Measurements from ENCODE around the gene SCN9A. TPM values are rescaled to one million over a fixed set of nuclear protein-coding genes. Genes with fewer than 3 reads are reported as not detected.

Gene SCN9A
- total RNA-seq, 4 donors from 2014 or later = 3.1 to 7.7 (median 6.2) TPM

GRCh38 chr2:166155589-166155988 is 220.2 kb downstream of the SCN9A start:
- Histone ChIP-seq H3K4me1 (no peaks in the 10 kb centered on the region), H3K36me3 (no peaks in the 10 kb centered on the region), H3K27me3 (no peaks in the 10 kb centered on the region), H3K4me3 (no peak overlapping the region), H3K27ac (no peak overlapping the region), H3K9me3 (no peaks in the 10 kb centered on the region)
- 52 to 81% methylated on average over 2 of the region's 2 CpGs for WGBS, 2 donors (ENCODE audit: low coverage in 1 of 2)
- no peak for ATAC-seq
- TF ChIP-seq POLR2A (IDR thresholded peaks at IDR 0.05) (no peak), POLR2AphosphoS5 (IDR thresholded peaks at IDR 0.05) (no peak), CTCF (IDR thresholded peaks at IDR 0.05) (no peak), EP300 (IDR thresholded peaks at IDR 0.05) (no peak)

- 38 to 78% methylated on average over 1 to 3 of the region's 3 CpGs for WGBS, 2 donors (ENCODE audit: low coverage in 1 of 2)
- Histone ChIP-seq H3K27ac (no peak overlapping the region), H3K9me3 (no peaks in the 10 kb centered on the region), H3K4me1 (no peaks in the 10 kb centered on the region), H3K27me3 (no peaks in the 10 kb centered on the region), H3K4me3 (no peak overlapping the region), H3K36me3 (no peaks in the 10 kb centered on the region)
- no peak for ATAC-seq
- TF ChIP-seq EP300 (IDR thresholded peaks at IDR 0.05) = no peak
- TF ChIP-seq POLR2A (IDR thresholded peaks at IDR 0.05) = no peak
- TF ChIP-seq CTCF (IDR thresholded peaks at IDR 0.05) = no peak
- TF ChIP-seq POLR2AphosphoS5 (IDR thresholded peaks at IDR 0.05) = no peak
These were observed 220.9 kb downstream of the SCN9A start for GRCh38 chr2:166154685-166155338.

GRCh38 chr2:166152064-166152463 is 223.7 kb downstream of the SCN9A start:
- no peaks in the 10 kb centered on the region for H3K9me3 ChIP-seq

GRCh38 chr2:166148500-166149400 is 227.0 kb downstream of the SCN9A start:
- H3K36me3 ChIP-seq = no peaks in the 10 kb centered on the region
- H3K27ac ChIP-seq = no peak overlapping the region
- no peaks in the 10 kb centered on the region for H3K4me1 ChIP-seq
- no peaks in the 10 kb centered on the region for H3K27me3 ChIP-seq
- 73 to 87% methylated on average over 3 to 7 of the region's 7 CpGs for WGBS, 2 donors (ENCODE audit: low coverage in 1 of 2)
- no peak overlapping the region for H3K4me3 ChIP-seq
- ATAC-seq = no peak
- H3K9me3 ChIP-seq = no peaks in the 10 kb centered on the region
- TF ChIP-seq EP300 (IDR thresholded peaks at IDR 0.05) (no peak), POLR2A (IDR thresholded peaks at IDR 0.05) (no peak), CTCF (IDR thresholded peaks at IDR 0.05) (no peak), POLR2AphosphoS5 (IDR thresholded peaks at IDR 0.05) (no peak)

More at GRCh38 chr2:166152064-166152463, 223.7 kb downstream of the SCN9A start:
- Histone ChIP-seq H3K4me1 (no peaks in the 10 kb centered on the region), H3K4me3 (no peak overlapping the region), H3K36me3 (no peaks in the 10 kb centered on the region), H3K27me3 (no peaks in the 10 kb centered on the region), H3K27ac (no peak overlapping the region)
- no peak for ATAC-seq
- TF ChIP-seq POLR2A (IDR thresholded peaks at IDR 0.05) (no peak), CTCF (IDR thresholded peaks at IDR 0.05) (no peak), EP300 (IDR thresholded peaks at IDR 0.05) (no peak), POLR2AphosphoS5 (IDR thresholded peaks at IDR 0.05) (no peak)
